ENCODE measurements around the gene SERPINA3.

GRCh38 chr14:94568186-94568585 lies 44.0 kb upstream of the SERPINA3 start:
- no peak for TF ChIP-seq POLR2A (IDR thresholded peaks at IDR 0.05)
- TF ChIP-seq CTCF (IDR thresholded peaks at IDR 0.05) = no peak

Measured in ovary (tissue), 3 donors.